Measurements from ENCODE around the gene CRTAC1. TPM values are rescaled to one million over a fixed set of nuclear protein-coding genes. Genes with fewer than 3 reads are reported as not detected.

The CRTAC1 gene
- polyA plus RNA-seq, 1 of the 3 experiments (the other 2 are of a cell fraction) = 0.05 TPM

DNA sequence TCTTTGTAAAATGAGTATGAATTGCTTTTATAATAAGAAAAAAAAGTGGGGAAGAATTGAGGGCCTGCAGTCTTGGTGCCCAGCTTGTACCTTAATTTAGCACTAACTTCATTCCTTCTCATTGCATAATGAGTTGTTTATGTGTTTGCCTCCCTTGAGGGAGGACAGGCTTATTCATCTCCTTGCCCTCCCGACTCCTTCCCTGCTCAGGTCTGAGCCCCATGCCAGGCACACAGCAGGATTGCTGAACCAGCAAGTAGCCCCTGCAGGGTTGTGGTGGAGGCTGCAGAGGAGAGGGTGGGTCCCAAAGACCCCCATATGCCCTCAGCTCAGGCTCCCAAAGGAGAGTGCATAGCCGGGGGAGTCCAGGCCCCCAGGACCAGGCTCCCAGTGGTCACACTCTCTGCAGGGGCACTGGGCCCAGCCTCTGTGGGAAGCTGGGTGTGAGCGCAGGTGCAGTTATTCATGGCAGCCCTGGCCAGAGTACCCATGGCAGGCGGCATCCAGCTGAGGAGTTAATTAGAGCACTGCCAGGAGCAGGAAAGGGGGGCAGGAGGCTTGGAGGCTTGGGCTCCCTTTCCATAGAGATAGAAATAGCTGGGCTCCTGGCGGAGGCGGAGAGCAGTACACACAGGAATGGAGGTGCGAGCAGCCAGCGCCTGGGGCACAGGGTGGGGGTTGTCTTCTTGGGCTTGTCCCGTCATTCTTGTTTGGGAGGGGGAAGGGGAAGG, 208.9 kb downstream of the CRTAC1 start:
- Histone ChIP-seq H3K79me2 (ENCODE audit: insufficient read depth) (no peaks in the 10 kb centered on the region), H3F3A (replicated peaks; ENCODE audit: insufficient read depth) (no peaks in the 10 kb centered on the region), H3K27me3 (ENCODE audit: insufficient read depth) (peaks cover 17% of the 10 kb centered on the region), H3K9ac (no peak overlapping the region), H3K9me2 (no peaks in the 10 kb centered on the region), H3K27ac (ENCODE audit: low read depth in 2 of 2, low read length in 1 of 2) (no peak overlapping the region), H4K20me1 (ENCODE audit: insufficient read depth) (no peaks in the 10 kb centered on the region), H3K36me3 (replicated peaks in 1 of 2; ENCODE audit: control insufficient read depth in 1 of 2, insufficient read depth in 2 of 2, low read length in 1 of 2) (no peaks in the 10 kb centered on the region), H2AFZ (ENCODE audit: low read depth) (no peak overlapping the region), H3K4me2 (no peak overlapping the region), H3K4me3 (ENCODE audit: low read depth in 2 of 2, low read length in 1 of 2) (no peak overlapping the region), H3K4me1 (ENCODE audit: control insufficient read depth in 1 of 2, insufficient read depth in 2 of 2, low read depth in 1 of 2, low read length in 1 of 2) (peaks cover 0 to 4% of the 10 kb centered on the region in 2 experiments; a peak in 1 of 4 replicates), H3K9me3 (no peaks in the 10 kb centered on the region)
- WGBS (ENCODE audit: low lambda C conversion rate) = 67% methylated on average over 9 of the region's 9 CpGs
- no peak for DNase-seq
- ChIA-PET CTCF (interaction anchor here (1.0 to 3.1 kb wide), 6 partner anchors 24 to 224 kb away, joined by 3 to 14 read pairs (median 3); no protein-coding TSS in a partner anchor), POLR2A (no interaction called here)
- TF ChIP-seq EP300 (IDR thresholded peaks at IDR 0.05; ENCODE audit: borderline replicate concordance in 1 of 2, low read depth in 1 of 2, low read length in 1 of 2) (no peak), PBX3 (IDR thresholded peaks at IDR 0.05) (no peak)

DNA sequence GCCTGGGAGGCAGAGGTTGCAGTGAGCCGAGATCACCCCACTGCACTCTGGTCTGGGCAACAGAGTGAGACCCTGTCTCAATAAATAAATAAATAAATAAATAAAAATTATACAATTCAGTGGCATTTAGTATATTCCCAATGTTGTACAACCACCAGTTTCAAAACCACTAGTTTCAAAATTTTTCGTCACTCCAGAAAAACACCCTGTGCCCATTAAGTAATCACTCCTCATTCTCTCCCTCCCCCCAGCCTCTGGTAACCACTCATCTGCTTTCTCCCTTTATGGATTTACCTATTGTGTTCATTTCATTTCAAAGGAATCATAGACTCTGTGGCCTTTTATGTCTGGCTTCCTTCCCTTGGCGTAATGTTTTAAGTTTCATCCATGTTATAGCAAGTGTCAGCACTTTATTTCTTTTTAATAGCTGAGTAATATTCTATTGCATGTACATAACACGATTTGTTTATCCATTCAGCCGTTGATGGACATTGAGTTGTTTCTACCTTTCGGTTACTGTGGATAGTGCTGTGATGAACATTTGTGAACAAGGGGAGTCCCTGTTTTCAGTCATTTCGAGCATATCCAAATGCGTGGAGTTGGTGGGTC, 210.2 kb downstream of the CRTAC1 start:
- Histone ChIP-seq H4K20me1 (ENCODE audit: insufficient read depth) (no peaks in the 10 kb centered on the region), H3K79me2 (ENCODE audit: insufficient read depth) (no peaks in the 10 kb centered on the region), H3K9ac (no peak overlapping the region), H3K9me3 (no peaks in the 10 kb centered on the region), H3K4me2 (no peak overlapping the region), H3K4me3 (ENCODE audit: low read depth in 2 of 2, low read length in 1 of 2) (no peak overlapping the region), H3F3A (replicated peaks; ENCODE audit: insufficient read depth) (no peaks in the 10 kb centered on the region), H3K27ac (ENCODE audit: low read depth in 2 of 2, low read length in 1 of 2) (no peak overlapping the region), H3K36me3 (replicated peaks in 1 of 2; ENCODE audit: control insufficient read depth in 1 of 2, insufficient read depth in 2 of 2, low read length in 1 of 2) (no peaks in the 10 kb centered on the region), H3K9me2 (no peaks in the 10 kb centered on the region), H3K4me1 (ENCODE audit: control insufficient read depth in 1 of 2, insufficient read depth in 2 of 2, low read depth in 1 of 2, low read length in 1 of 2) (peaks cover 0 to 4% of the 10 kb centered on the region in 2 experiments; a peak in 1 of 4 replicates), H3K27me3 (ENCODE audit: insufficient read depth) (peaks cover 17% of the 10 kb centered on the region), H2AFZ (ENCODE audit: low read depth) (no peak overlapping the region)
- 69% methylated on average over 8 of the region's 8 CpGs for WGBS (ENCODE audit: low lambda C conversion rate)
- DNase-seq = no peak
- POLR2A ChIA-PET = no interaction called here
- TF ChIP-seq MEF2A (IDR thresholded peaks at IDR 0.05; ENCODE audit: borderline replicate concordance, low read depth) (no peak), GABPA (IDR thresholded peaks at IDR 0.05; ENCODE audit: low read depth) (no peak)
- CTCF ChIA-PET = interaction anchor here (0.7 to 3.1 kb wide), 2 partner anchors 28 to 49 kb away, joined by 3 to 14 read pairs; no protein-coding TSS in a partner anchor

- Histone ChIP-seq H3K4me1 (ENCODE audit: control insufficient read depth in 1 of 2, insufficient read depth in 2 of 2, low read depth in 1 of 2, low read length in 1 of 2) (peaks cover 0 to 4% of the 10 kb centered on the region in 2 experiments; a peak in 1 of 4 replicates), H4K20me1 (ENCODE audit: insufficient read depth) (no peaks in the 10 kb centered on the region), H3K4me2 (no peak overlapping the region), H3K4me3 (ENCODE audit: low read depth in 2 of 2, low read length in 1 of 2) (no peak overlapping the region), H3F3A (replicated peaks; ENCODE audit: insufficient read depth) (no peaks in the 10 kb centered on the region), H3K9me2 (no peaks in the 10 kb centered on the region), H3K9me3 (no peaks in the 10 kb centered on the region), H3K79me2 (ENCODE audit: insufficient read depth) (no peaks in the 10 kb centered on the region), H3K27ac (ENCODE audit: low read depth in 2 of 2, low read length in 1 of 2) (no peak overlapping the region), H3K9ac (no peak overlapping the region), H3K36me3 (replicated peaks in 1 of 2; ENCODE audit: control insufficient read depth in 1 of 2, insufficient read depth in 2 of 2, low read length in 1 of 2) (no peaks in the 10 kb centered on the region), H3K27me3 (ENCODE audit: insufficient read depth) (peaks cover 17% of the 10 kb centered on the region), H2AFZ (ENCODE audit: low read depth) (no peak overlapping the region)
- ChIA-PET POLR2A (no interaction called here), CTCF (interaction anchor here (0.8 to 1.5 kb wide), 3 partner anchors 26 to 51 kb away, joined by 3 to 9 read pairs (median 3); no protein-coding TSS in a partner anchor)
- DNase-seq = no peak
- TF ChIP-seq NRF1 (IDR thresholded peaks at IDR 0.05; ENCODE audit: low read depth, low read length) (no peak), FOXJ3 (CRISPR knock-in tag; IDR thresholded peaks at IDR 0.05) (no peak), GABPA (IDR thresholded peaks at IDR 0.05; ENCODE audit: low read depth) (no peak), TAF1 (IDR thresholded peaks at IDR 0.05; ENCODE audit: borderline replicate concordance, low read depth, low read length) (no peak), RCOR1 (IDR thresholded peaks at IDR 0.05; ENCODE audit: low read length) (no peak)
- TF ChIP-seq, protein P1, sequence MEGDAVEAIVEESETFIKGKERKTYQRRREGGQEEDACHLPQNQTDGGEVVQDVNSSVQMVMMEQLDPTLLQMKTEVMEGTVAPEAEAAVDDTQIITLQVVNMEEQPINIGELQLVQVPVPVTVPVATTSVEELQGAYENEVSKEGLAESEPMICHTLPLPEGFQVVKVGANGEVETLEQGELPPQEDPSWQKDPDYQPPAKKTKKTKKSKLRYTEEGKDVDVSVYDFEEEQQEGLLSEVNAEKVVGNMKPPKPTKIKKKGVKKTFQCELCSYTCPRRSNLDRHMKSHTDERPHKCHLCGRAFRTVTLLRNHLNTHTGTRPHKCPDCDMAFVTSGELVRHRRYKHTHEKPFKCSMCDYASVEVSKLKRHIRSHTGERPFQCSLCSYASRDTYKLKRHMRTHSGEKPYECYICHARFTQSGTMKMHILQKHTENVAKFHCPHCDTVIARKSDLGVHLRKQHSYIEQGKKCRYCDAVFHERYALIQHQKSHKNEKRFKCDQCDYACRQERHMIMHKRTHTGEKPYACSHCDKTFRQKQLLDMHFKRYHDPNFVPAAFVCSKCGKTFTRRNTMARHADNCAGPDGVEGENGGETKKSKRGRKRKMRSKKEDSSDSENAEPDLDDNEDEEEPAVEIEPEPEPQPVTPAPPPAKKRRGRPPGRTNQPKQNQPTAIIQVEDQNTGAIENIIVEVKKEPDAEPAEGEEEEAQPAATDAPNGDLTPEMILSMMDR (IDR thresholded peaks at IDR 0.05) = no peak
- TF ChIP-seq, protein P2, sequence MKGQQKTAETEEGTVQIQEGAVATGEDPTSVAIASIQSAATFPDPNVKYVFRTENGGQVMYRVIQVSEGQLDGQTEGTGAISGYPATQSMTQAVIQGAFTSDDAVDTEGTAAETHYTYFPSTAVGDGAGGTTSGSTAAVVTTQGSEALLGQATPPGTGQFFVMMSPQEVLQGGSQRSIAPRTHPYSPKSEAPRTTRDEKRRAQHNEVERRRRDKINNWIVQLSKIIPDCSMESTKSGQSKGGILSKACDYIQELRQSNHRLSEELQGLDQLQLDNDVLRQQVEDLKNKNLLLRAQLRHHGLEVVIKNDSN (IDR thresholded peaks at IDR 0.05; ENCODE audit: borderline replicate concordance, low read depth) = no peak
- TF ChIP-seq, protein P3, sequence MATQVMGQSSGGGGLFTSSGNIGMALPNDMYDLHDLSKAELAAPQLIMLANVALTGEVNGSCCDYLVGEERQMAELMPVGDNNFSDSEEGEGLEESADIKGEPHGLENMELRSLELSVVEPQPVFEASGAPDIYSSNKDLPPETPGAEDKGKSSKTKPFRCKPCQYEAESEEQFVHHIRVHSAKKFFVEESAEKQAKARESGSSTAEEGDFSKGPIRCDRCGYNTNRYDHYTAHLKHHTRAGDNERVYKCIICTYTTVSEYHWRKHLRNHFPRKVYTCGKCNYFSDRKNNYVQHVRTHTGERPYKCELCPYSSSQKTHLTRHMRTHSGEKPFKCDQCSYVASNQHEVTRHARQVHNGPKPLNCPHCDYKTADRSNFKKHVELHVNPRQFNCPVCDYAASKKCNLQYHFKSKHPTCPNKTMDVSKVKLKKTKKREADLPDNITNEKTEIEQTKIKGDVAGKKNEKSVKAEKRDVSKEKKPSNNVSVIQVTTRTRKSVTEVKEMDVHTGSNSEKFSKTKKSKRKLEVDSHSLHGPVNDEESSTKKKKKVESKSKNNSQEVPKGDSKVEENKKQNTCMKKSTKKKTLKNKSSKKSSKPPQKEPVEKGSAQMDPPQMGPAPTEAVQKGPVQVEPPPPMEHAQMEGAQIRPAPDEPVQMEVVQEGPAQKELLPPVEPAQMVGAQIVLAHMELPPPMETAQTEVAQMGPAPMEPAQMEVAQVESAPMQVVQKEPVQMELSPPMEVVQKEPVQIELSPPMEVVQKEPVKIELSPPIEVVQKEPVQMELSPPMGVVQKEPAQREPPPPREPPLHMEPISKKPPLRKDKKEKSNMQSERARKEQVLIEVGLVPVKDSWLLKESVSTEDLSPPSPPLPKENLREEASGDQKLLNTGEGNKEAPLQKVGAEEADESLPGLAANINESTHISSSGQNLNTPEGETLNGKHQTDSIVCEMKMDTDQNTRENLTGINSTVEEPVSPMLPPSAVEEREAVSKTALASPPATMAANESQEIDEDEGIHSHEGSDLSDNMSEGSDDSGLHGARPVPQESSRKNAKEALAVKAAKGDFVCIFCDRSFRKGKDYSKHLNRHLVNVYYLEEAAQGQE (IDR thresholded peaks at IDR 0.05; ENCODE audit: low read depth, low read length) = no peak
Observed at GRCh38 chr10:97818572-97818971, 211.8 kb downstream of the CRTAC1 start.
